ENCODE measurements around the gene CADPS. TPM values are rescaled to one million over a fixed set of nuclear protein-coding genes. Genes with fewer than 3 reads are reported as not detected.

CADPS gene
- total RNA-seq, 2 experiments from 2014 or later = 61.3 to 68.6 TPM

- intact Hi-C loops (cut with micrococcal nuclease; ENCODE audit: unreplicated experiment) = no loop called here
- no peak overlapping the region for H2AFZ ChIP-seq (ENCODE audit: low read length)
- H3K79me2 ChIP-seq (ENCODE audit: insufficient read depth, low read depth, low read length) = no peaks in the 10 kb centered on the region
- no peak overlapping the region for H3K27ac ChIP-seq (ENCODE audit: low read depth, low read length, poor library complexity, severe bottlenecking)
- DNase-seq (ENCODE audit: low spot score) = no peak
- no peaks in the 10 kb centered on the region for H3K9me3 ChIP-seq (ENCODE audit: low read length)
- ChIA-PET POLR2A (interaction anchor here (0.6 to 1.0 kb wide), 2 partner anchors 19 to 540 kb away, joined by 3 read pairs; no protein-coding TSS in a partner anchor), CTCF (ENCODE audit: unreplicated experiment) (no interaction called here)
- H3K9me2 ChIP-seq (ENCODE audit: insufficient read depth, low read length) = no peaks in the 10 kb centered on the region
- H3K36me3 ChIP-seq (ENCODE audit: insufficient read depth, low read length) = no peaks in the 10 kb centered on the region
- BruUV-seq (replicated peaks) = no TSS peak
- H3K4me1 ChIP-seq (ENCODE audit: insufficient read depth, low read length, poor library complexity, severe bottlenecking) = no peaks in the 10 kb centered on the region
- TF ChIP-seq CTCF (conservative IDR thresholded peaks at IDR 0.05; ENCODE audit: low read length) = no peak
- no peak for TF ChIP-seq EZH2phosphoT487 (IDR thresholded peaks at IDR 0.05; ENCODE audit: borderline replicate concordance, low read depth, low read length)
- no peak overlapping the region for H3K4me3 ChIP-seq (ENCODE audit: low read depth, low read length, poor library complexity, severe bottlenecking)
- H4K20me1 ChIP-seq (ENCODE audit: insufficient read depth, low read length) = no peaks in the 10 kb centered on the region
- H3K4me2 ChIP-seq (ENCODE audit: low read length) = no peak overlapping the region
Measured at GRCh38 chr3:62638316-62638715, 236.9 kb downstream of the CADPS start.

- Histone ChIP-seq H3K9me2 (ENCODE audit: insufficient read depth, low read length) (no peaks in the 10 kb centered on the region), H3K27ac (ENCODE audit: low read depth, low read length, poor library complexity, severe bottlenecking) (no peak overlapping the region), H3K9me3 (ENCODE audit: low read length) (no peaks in the 10 kb centered on the region), H3K4me3 (ENCODE audit: low read depth, low read length, poor library complexity, severe bottlenecking) (no peak overlapping the region), H4K20me1 (ENCODE audit: insufficient read depth, low read length) (no peaks in the 10 kb centered on the region), H2AFZ (ENCODE audit: low read length) (no peak overlapping the region), H3K4me2 (ENCODE audit: low read length) (no peak overlapping the region), H3K36me3 (ENCODE audit: insufficient read depth, low read length) (no peaks in the 10 kb centered on the region), H3K4me1 (ENCODE audit: insufficient read depth, low read length, poor library complexity, severe bottlenecking) (no peaks in the 10 kb centered on the region), H3K79me2 (ENCODE audit: insufficient read depth, low read depth, low read length) (no peaks in the 10 kb centered on the region)
- POLR2A ChIA-PET = interaction anchor here (1.0 kb wide), 1 partner anchor 168 kb away, joined by 3 read pairs; no protein-coding TSS in a partner anchor
- CTCF ChIA-PET (ENCODE audit: unreplicated experiment) = no interaction called here
- no TSS peak for BruUV-seq (replicated peaks)
- no peak for DNase-seq (ENCODE audit: low spot score)
- TF ChIP-seq CTCF (conservative IDR thresholded peaks at IDR 0.05; ENCODE audit: low read length) = no peak
- TF ChIP-seq EZH2phosphoT487 (IDR thresholded peaks at IDR 0.05; ENCODE audit: borderline replicate concordance, low read depth, low read length) = no peak
- intact Hi-C loops (cut with micrococcal nuclease; ENCODE audit: unreplicated experiment) = no loop called here
Measured at GRCh38 chr3:62636235-62636826, 238.9 kb downstream of the CADPS start.

- ChIA-PET POLR2A (no interaction called here), CTCF (ENCODE audit: unreplicated experiment) (no interaction called here)
- no peaks in the 10 kb centered on the region for H3K9me3 ChIP-seq (ENCODE audit: low read length)
- intact Hi-C loops (cut with micrococcal nuclease; ENCODE audit: unreplicated experiment) = no loop called here
- BruUV-seq (replicated peaks) = no TSS peak
- no peaks in the 10 kb centered on the region for H3K4me1 ChIP-seq (ENCODE audit: insufficient read depth, low read length, poor library complexity, severe bottlenecking)
- H2AFZ ChIP-seq (ENCODE audit: low read length) = no peak overlapping the region
- no peak overlapping the region for H3K4me3 ChIP-seq (ENCODE audit: low read depth, low read length, poor library complexity, severe bottlenecking)
- H3K36me3 ChIP-seq (ENCODE audit: insufficient read depth, low read length) = no peaks in the 10 kb centered on the region
- no peaks in the 10 kb centered on the region for H4K20me1 ChIP-seq (ENCODE audit: insufficient read depth, low read length)
- no peak for DNase-seq (ENCODE audit: low spot score)
- no peaks in the 10 kb centered on the region for H3K9me2 ChIP-seq (ENCODE audit: insufficient read depth, low read length)
- no peak overlapping the region for H3K4me2 ChIP-seq (ENCODE audit: low read length)
- no peaks in the 10 kb centered on the region for H3K79me2 ChIP-seq (ENCODE audit: insufficient read depth, low read depth, low read length)
- no peak overlapping the region for H3K27ac ChIP-seq (ENCODE audit: low read depth, low read length, poor library complexity, severe bottlenecking)
- TF ChIP-seq CTCF (conservative IDR thresholded peaks at IDR 0.05; ENCODE audit: low read length) = 0 out of 2 replicates have a peak, but pooled peaks have one; percentile 21
- no peak for TF ChIP-seq EZH2phosphoT487 (IDR thresholded peaks at IDR 0.05; ENCODE audit: borderline replicate concordance, low read depth, low read length)
Measured at GRCh38 chr3:62632510-62633294, 242.5 kb downstream of the CADPS start.

Measured in OCI-LY7 (cell line).